GM23338 (cell line): ENCODE measurements around the gene OLA1. TPM values are rescaled to one million over a fixed set of nuclear protein-coding genes. Genes with fewer than 3 reads are reported as not detected.

Source experiments
- ATAC-seq: fragments of 200-7000 bp; cut with Tn5 transposase; 3 replicates; pipeline ENCODE4 v1.9.1; 2020
- DNase-seq: peaks from one replicate; pipeline ENCODE4 v3.0.0-alpha.2; 2015; ENCODE audit warnings: low spot score
- H2AFZ ChIP-seq: fragments of 200-600 bp; sonication (generic); 2 replicates; pipeline ENCODE4 v1.8.0; 2016; ENCODE audit warnings: antibody characterized with exemption, mild to moderate bottlenecking, moderate library complexity
- H3F3A ChIP-seq: fragments of 200-600 bp; sonication (generic); replicated peaks from 2 replicates; pipeline ENCODE4 v1.8.0; 2017; ENCODE audit warnings: antibody characterized with exemption, mixed run types, low read depth
- H3K27ac ChIP-seq: fragments of 200-600 bp; sonication (generic); 2 replicates; pipeline ENCODE4 v1.6.1; 2016; ENCODE audit warnings: low read depth
- H3K27me3 ChIP-seq: fragments of 200-600 bp; sonication (generic); 2 replicates; pipeline ENCODE4 v1.8.0; 2016; ENCODE audit warnings: mild to moderate bottlenecking, mixed run types, moderate library complexity; ENCODE audit not compliant: insufficient read depth
- H3K36me3 ChIP-seq: fragments of 200-600 bp; sonication (generic); 2 replicates; pipeline ENCODE4 v1.8.0; 2016; ENCODE audit warnings: mild to moderate bottlenecking; ENCODE audit not compliant: insufficient read depth
- H3K4me1 ChIP-seq: fragments of 200-600 bp; sonication (generic); 2 replicates; pipeline ENCODE4 v1.8.0; 2016; ENCODE audit warnings: mild to moderate bottlenecking, moderate library complexity; ENCODE audit not compliant: insufficient read depth
- H3K4me2 ChIP-seq: fragments of 200-600 bp; sonication (generic); 2 replicates; pipeline ENCODE4 v1.7.1; 2017; ENCODE audit warnings: mixed run types
- H3K4me3 ChIP-seq: fragments of 200-600 bp; sonication (generic); 2 replicates; pipeline ENCODE4 v1.6.1; 2016; ENCODE audit warnings: mixed run types
- H3K79me2 ChIP-seq: fragments of 200-600 bp; sonication (generic); replicated peaks from 2 replicates; pipeline ENCODE4 v1.8.0; 2017; ENCODE audit warnings: mild to moderate bottlenecking; ENCODE audit not compliant: insufficient read depth
- H3K9me2 ChIP-seq: fragments of 200-600 bp; sonication (generic); 2 replicates; pipeline ENCODE4 v1.8.0; 2017; ENCODE audit not compliant: insufficient read depth
- H4K20me1 ChIP-seq: fragments of 200-600 bp; sonication (generic); replicated peaks from 2 replicates; pipeline ENCODE4 v1.8.0; 2017; ENCODE audit warnings: mild to moderate bottlenecking; ENCODE audit not compliant: insufficient read depth
- H3K27ac Mint-ChIP-seq: 2 replicates; pipeline ENCODE4 v1.8.0; 2020; ENCODE audit warnings: inconsistent platforms, mild to moderate bottlenecking, moderate library complexity, mixed read lengths
- H3K27me3 Mint-ChIP-seq: 3 replicates; pipeline ENCODE4 v1.8.0; 2022; ENCODE audit warnings: low read depth, mild to moderate bottlenecking, moderate library complexity, mixed read lengths, inconsistent platforms; ENCODE audit not compliant: insufficient read depth, poor library complexity
- H3K36me3 Mint-ChIP-seq: 3 replicates; pipeline ENCODE4 v1.8.0; 2021; ENCODE audit warnings: low read depth, mild to moderate bottlenecking, inconsistent platforms, moderate library complexity, mixed read lengths
- H3K4me1 Mint-ChIP-seq: 3 replicates; pipeline ENCODE4 v1.8.0; 2020; ENCODE audit warnings: mild to moderate bottlenecking, inconsistent platforms, mixed read lengths
- H3K4me3 Mint-ChIP-seq: 3 replicates; pipeline ENCODE4 v1.8.0; 2021; ENCODE audit warnings: moderate library complexity, mild to moderate bottlenecking, inconsistent platforms, mixed read lengths
- H3K9me3 Mint-ChIP-seq: 3 replicates; pipeline ENCODE4 v1.8.0; 2020; ENCODE audit warnings: moderate library complexity, mild to moderate bottlenecking, inconsistent platforms, mixed read lengths
- CREB1 ChIP-seq: fragments of 250-450 bp; sonication (Bioruptor Pico); IDR thresholded peaks from 2 replicates; pipeline ENCODE4 v1.5.0; 2020; ENCODE audit warnings: low read depth, mild to moderate bottlenecking, moderate library complexity
- CTCF ChIP-seq, 2 experiments: fragments of 200-600 bp in 1 of 2; sonication (generic) in 1 of 2; conservative IDR thresholded peaks; 2 replicates each; pipeline versions ENCODE4 v1.5.1 to v1.6.1; 2016 to 2017; ENCODE audit warnings: antibody characterized with exemption in 2 of 2, low read depth in 2 of 2, mild to moderate bottlenecking in 2 of 2, moderate library complexity in 1 of 2
- ETS1 ChIP-seq: IDR thresholded peaks from 2 replicates; pipeline ENCODE4 v1.6.1; 2016; ENCODE audit warnings: antibody characterized with exemption
- EZH2phosphoT487 ChIP-seq: fragments of 200-600 bp; sonication (generic); IDR thresholded peaks from one replicate; pipeline ENCODE4 v1.8.1; 2018; ENCODE audit warnings: antibody characterized with exemption; ENCODE audit not compliant: unreplicated experiment
- REST ChIP-seq: IDR thresholded peaks from one replicate; pipeline ENCODE4 v1.6.1; 2018; ENCODE audit warnings: antibody characterized with exemption; ENCODE audit not compliant: unreplicated experiment
- STAT1 ChIP-seq: IDR thresholded peaks from one replicate; pipeline ENCODE4 v1.6.1; 2016; ENCODE audit warnings: antibody characterized with exemption; ENCODE audit not compliant: unreplicated experiment
- ZNF331 ChIP-seq: fragments of 250-450 bp; sonication (Bioruptor Pico); IDR thresholded peaks from 2 replicates; pipeline ENCODE4 v1.5.0; 2020; ENCODE audit warnings: low read depth, mild to moderate bottlenecking, moderate library complexity
- polyA plus RNA-seq: library from polyadenylated mRNA; unstranded; fragments of >200 nt; fragmentation: Nextera tagmentation; extraction: Ambion mirVana; gene quantifications from 2 replicates; pipeline ENCODE4 v1.2.1, GENCODE V29; 2016
- total RNA-seq: library from RNA; depleted of rRNA; stranded (reverse); fragments of >200 nt; shearing (Covaris generic); gene quantifications from 2 replicates; pipeline ENCODE4 v1.2.3, GENCODE V29; 2014

Gene OLA1
- total and polyA plus RNA-seq, 2 experiments from 2014 or later = 104 to 242 TPM

- peaks cover 6% of the 10 kb centered on the region; the same call in 2 of the 3 replicates for H3K36me3 Mint-ChIP-seq
- H3K79me2 ChIP-seq = peaks cover 49% of the 10 kb centered on the region
- H2AFZ ChIP-seq = no peak overlapping the region
- H3K4me2 ChIP-seq = no peak overlapping the region
- H3K4me1 ChIP-seq = 0 out of 2 replicates have a peak, but pooled peaks cover 3% of the 10 kb centered on the region
- H3K36me3 ChIP-seq = no peaks in the 10 kb centered on the region
- no peaks in the 10 kb centered on the region for H4K20me1 ChIP-seq
- TF ChIP-seq ZNF331 (CRISPR knock-in tag) = no peak
- TF ChIP-seq REST = no peak
- no peak for TF ChIP-seq ETS1
- TF ChIP-seq CTCF (conservative IDR thresholded peaks at IDR 0.05; ENCODE audit: low read depth in 2 of 2) = no peak
- TF ChIP-seq EZH2phosphoT487 = no peak
- TF ChIP-seq STAT1 = no peak
- no peak for TF ChIP-seq CREB1
- H3K27ac ChIP-seq = 0 out of 2 replicates have a peak overlapping the region, but pooled peaks have one; percentile 41
- peaks cover 1% of the 10 kb centered on the region; the same call in 1 of the 3 replicates for H3K9me3 Mint-ChIP-seq
- H3K4me3 ChIP-seq = no peak overlapping the region
- DNase-seq (no peak), ATAC-seq (no peak)
- no peaks in the 10 kb centered on the region for H3K27me3 ChIP-seq
- no peaks in the 10 kb centered on the region for H3K9me2 ChIP-seq
- peaks cover 3% of the 10 kb centered on the region for H3K27me3 Mint-ChIP-seq
- 0 out of 2 replicates have a peak overlapping the region, but pooled peaks have one; percentile 43 for H3K27ac Mint-ChIP-seq
- peaks cover 17% of the 10 kb centered on the region for H3K4me1 Mint-ChIP-seq
- no peak overlapping the region for H3K4me3 Mint-ChIP-seq
- no peaks in the 10 kb centered on the region for H3F3A ChIP-seq
Measured at GRCh38 chr2:174180726-174181236, 67.6 kb downstream of the OLA1 start.

GRCh38 chr2:174180165-174180724 lies 68.1 kb downstream of the OLA1 start:
- H4K20me1 ChIP-seq = no peaks in the 10 kb centered on the region
- H3K27me3 ChIP-seq = no peaks in the 10 kb centered on the region
- ATAC-seq = peak; percentile 85
- H3K4me3 ChIP-seq = no peak overlapping the region
- peaks cover 49% of the 10 kb centered on the region for H3K79me2 ChIP-seq
- Mint-ChIP-seq H3K4me3 (no peak overlapping the region), H3K27me3 (peaks cover 3% of the 10 kb centered on the region), H3K9me3 (peaks cover 7% of the 10 kb centered on the region; the same call in 2 of the 3 replicates), H3K27ac (no peak overlapping the region), H3K36me3 (peaks cover 11% of the 10 kb centered on the region; the same call in 2 of the 3 replicates), H3K4me1 (peaks cover 17% of the 10 kb centered on the region)
- TF ChIP-seq CTCF (conservative IDR thresholded peaks at IDR 0.05; ENCODE audit: low read depth in 2 of 2) (peak; percentile 39 to 42), ZNF331 (CRISPR knock-in tag) (no peak)
- no peak overlapping the region for H3K4me2 ChIP-seq
- 0 out of 2 replicates have a peak, but pooled peaks cover 3% of the 10 kb centered on the region for H3K4me1 ChIP-seq
- no peaks in the 10 kb centered on the region for H3K9me2 ChIP-seq
- DNase-seq = peak; percentile 70
- H3K27ac ChIP-seq = no peak overlapping the region
- H2AFZ ChIP-seq = no peak overlapping the region
- no peaks in the 10 kb centered on the region for H3K36me3 ChIP-seq
- no peaks in the 10 kb centered on the region for H3F3A ChIP-seq
